GM19239 (cell line): ENCODE results near the gene SYTL3.
"Not testable (repeated sequence)": the region's sequence is repeated elsewhere in the genome, so short reads cannot be mapped to it uniquely, and the experiment has no call there.

ENCODE experiments used
- DNase-seq: peaks from one replicate; pipeline ENCODE4 v3.0.0; 2011; ENCODE audit warnings: low spot score; ENCODE audit not compliant: insufficient read length
- FAIRE-seq: peaks from 2 replicates; lab custom pipeline; 2011; peaks lifted over from hg19 to GRCh38; lab: Jason Lieb, UNC

SYTL3 gene

DNA sequence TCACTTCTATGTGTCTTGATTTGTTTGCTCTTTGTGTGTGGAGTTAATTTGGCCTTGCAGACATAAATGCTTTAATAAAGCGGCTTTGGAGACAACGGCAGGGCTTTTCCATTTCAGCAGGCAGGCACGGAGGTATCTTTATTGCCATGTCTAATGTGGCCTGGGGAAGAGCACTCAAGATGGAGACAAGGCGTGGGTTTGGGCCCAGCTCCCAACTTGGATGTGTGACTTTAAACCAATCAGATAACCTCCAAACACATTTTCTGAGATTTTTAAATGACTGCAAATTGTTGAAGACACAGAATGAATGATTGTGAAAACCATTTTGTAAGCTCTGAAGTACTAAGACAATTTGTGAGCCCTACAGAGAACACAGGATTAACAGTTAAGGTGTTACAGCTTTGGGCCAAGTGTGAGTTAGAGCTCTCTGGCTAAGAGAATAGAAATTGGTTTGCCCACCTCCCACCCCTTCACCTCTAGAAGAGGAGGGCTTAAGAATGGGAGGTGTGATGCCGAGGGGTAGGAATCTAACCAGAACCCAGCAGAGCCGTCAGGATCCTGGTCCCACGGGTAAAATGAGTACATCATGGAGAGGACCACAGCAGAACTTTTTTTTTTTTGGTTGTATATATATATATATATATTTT is 14.3 kb upstream of the SYTL3 start:
- FAIRE-seq (peak; percentile 14), DNase-seq (no peak)

DNA sequence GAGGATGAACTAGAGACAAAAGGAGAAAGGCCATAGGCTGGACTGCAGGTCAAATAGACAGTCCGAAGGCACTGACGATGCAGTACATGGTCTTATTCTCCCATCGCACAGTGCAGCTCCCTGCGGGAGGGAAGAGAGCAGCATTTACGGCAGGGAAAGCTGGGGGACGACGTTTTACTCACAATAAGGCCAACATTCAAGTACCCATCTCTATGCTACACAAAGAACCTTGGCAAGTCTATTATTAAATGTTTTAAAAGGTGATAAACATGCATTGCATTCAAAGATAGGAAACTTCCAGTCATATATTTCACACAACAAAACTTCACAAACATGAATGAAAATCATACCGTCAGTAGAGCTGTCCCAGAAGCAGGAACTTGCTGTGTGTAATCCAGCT is 13.1 kb upstream of the SYTL3 start:
- no peak for DNase-seq
- FAIRE-seq, result no peak

DNA sequence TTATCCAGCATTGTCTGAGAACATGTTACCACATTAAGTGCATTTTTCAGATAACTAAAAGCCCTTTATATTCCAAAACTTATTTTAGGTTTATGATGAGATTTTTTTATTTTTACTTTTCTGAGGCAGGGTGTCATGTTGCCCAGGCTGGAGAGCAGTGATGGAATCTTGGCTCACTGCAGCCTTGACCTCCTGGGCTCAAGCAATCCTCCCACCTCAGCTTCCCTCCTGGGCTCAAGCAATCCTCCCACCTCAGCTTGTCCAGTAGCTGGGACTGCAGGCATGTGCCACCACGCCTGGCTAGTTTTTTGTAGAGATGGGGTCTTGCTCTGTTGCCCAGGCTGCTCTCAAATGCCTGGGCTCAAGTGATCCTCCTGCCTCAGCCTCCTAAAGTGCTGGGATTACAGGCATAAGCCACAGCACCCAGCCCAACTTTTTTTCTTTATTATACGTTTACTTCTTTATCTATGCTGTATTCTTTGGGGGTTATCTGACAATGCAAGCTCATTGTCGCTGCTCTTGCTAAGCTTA is 11.5 kb upstream of the SYTL3 start:
- DNase-seq, result no peak
- FAIRE-seq, result no peak

DNA sequence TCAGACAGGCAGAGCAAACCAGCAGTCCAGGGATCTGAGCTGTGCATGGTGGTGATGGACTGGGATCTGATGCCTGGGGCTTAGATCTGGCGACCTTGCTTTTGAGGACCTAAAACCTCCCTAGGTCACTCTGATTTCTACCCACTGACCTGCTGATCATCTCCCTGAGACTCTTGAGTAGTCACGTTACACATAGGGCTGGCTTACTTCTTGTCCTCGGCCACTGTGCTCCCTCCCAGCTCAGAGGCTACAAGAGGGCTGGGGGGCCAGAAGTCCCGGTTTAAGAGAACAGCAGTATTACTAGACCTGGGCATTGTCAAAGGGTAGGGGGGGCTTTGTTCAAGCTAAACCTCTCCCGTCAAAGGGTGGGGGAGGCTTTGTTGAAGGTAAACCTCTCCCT is 10.8 kb upstream of the SYTL3 start:
- no peak for DNase-seq
- FAIRE-seq, result no peak

DNA sequence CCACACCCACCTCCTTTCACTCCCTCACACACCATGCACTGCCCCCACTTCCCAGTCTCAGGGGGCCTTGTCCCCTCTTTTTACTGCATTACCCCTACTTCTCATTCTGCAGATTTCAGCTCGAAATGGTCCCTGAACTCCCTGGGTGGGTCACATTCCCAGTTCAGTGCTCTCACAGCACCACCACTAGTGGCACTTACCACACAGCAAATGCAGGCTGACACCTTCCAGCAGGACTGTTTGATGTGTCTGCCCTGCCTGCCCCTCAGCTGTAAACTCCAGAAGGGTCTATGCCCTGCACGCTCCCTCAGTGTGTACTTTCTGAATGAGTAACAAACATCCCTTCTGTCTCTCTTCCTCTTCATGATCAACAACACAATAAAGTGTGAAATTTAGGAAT is 9.3 kb upstream of the SYTL3 start:
- FAIRE-seq, result no peak
- DNase-seq, result no peak

DNA sequence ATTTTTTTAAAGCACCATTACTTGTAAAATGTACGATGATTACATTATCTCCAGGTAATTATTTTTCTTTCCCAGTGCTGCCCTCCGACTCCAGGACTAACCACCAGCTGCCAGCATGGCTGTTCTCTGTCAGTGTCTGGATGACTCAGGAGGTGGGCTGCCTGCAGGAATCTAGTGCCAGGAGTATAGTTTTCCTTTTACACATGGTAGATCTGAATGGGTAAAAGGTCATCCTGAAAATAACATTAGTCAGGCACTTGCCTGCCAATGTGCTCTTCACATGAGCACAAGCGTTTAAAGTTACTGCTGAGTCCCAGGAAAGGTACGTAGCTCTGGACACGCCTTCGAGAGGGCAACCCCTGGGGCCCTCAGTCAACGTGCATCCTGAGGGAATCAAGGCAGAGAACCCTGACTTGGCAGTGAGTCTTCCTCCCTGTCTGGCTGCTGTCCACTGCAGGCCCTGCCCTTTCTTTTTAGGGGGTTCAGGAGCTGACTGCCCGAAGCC is 7.7 kb upstream of the SYTL3 start:
- DNase-seq (no peak), FAIRE-seq (no peak)

DNA sequence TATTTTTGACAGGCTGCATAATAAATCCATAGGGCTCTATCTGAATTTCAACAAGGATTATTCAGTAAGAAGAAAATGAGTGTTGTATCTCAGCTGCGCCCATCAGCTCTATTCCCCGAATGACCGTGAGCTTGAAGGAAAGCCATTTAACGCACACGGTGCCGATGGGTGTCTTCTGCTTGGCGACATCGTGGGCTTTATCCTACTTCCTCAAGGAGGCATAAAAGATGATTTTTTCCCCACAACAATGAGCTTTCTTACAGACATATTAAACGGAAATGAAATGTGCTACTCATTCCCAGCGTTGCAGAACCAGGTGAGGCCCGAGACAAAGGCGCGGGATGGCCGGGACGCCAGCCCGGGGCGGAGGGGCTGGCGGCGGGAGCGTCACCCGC is 6.0 kb upstream of the SYTL3 start:
- FAIRE-seq (peak; percentile 26), DNase-seq (no peak)

DNA sequence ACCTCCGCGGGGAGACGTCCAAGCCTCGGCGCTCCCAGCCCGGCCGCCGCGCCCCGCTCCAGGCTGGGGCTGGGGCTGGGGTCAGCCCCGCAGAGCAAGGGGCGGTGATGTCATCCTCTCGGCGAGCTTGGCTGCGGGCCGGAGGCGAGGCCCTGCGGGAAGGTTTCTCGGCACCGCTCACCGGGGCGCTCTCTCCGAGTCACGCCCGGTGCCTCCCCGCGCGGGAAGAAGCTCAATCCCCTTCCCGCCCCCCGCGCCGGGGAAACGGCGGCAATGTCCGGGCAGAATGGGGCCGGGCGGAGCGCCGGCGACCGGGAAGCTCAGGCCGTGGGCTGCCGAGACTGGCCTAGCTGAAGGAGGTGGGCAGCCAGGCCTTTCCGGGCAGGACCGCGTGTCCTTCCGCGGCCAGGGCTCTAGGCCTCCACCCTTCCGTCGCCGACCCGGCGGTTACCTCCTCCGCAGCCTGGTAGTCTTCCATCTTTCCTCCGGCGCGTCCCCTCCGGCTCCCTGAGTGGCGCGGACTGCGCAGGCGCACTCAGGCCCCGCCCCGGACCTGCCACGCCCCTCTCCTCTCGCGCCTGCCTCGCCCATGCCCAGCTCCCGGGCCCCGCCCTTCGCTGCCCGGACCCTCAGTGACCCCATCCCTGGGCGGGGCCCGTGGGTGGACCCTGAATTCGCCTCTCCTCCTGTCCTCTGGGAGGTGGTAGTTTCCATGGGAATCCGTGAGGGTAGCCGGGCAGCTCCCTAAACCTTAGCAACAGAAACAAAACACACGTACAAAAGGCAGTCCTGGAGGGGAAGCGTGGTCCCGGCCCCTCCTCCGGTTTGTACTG is 5.4 kb upstream of the SYTL3 start, which contains the start of gene DYNLT1:
Gene DYNLT1 (minus strand): TSS at position 513 of the 833 bp plus-strand sequence. CDS start 35 bp downstream, at position 478.
- DNase-seq (peak; percentile 83), FAIRE-seq (peak; percentile 83)

DNA sequence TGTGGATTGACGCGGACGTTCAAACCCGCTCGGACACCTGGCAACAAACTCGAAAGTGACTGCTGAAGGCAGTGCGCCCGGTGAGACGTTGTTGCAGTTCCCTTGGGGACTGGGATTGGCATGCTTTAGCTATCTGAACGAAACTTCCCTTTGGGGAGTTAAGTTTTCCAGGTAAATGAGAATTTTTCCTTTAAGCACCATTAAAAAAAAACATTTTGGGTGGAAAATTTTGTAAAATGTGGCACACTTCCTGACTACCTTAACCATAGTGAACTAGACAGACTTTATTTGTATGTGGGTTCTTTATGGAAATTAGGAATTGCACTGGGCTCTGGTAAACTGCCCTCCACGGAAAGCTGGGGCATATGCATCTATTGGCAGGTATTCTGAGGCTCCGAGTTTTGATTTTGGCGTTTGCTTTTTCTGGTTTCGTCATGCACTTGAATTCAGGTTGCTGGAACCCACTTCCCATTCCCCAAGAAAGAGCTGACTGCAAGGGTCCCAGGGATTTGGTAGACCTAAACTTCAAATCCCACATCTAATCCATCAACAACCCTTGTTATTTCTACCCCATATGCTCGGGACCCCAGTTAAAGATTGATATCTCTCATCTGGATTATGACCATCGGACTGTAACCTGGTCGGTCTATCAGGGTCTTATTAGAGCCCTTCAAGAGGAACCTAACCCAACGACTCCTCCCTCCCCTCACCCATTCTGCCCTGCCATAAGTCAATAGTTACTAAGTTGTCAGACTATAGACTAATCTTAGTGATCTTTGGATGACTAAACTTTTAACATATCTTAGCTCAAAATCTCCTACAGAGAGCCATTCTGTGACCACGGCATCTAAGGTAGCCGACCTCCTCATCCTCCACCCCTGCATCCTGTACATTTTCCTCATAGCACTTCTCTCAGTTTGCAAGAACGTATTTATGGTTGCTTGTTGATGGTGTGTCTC is 4.5 kb upstream of the SYTL3 start:
- no peak for DNase-seq
- peak; percentile 39 for FAIRE-seq

DNA sequence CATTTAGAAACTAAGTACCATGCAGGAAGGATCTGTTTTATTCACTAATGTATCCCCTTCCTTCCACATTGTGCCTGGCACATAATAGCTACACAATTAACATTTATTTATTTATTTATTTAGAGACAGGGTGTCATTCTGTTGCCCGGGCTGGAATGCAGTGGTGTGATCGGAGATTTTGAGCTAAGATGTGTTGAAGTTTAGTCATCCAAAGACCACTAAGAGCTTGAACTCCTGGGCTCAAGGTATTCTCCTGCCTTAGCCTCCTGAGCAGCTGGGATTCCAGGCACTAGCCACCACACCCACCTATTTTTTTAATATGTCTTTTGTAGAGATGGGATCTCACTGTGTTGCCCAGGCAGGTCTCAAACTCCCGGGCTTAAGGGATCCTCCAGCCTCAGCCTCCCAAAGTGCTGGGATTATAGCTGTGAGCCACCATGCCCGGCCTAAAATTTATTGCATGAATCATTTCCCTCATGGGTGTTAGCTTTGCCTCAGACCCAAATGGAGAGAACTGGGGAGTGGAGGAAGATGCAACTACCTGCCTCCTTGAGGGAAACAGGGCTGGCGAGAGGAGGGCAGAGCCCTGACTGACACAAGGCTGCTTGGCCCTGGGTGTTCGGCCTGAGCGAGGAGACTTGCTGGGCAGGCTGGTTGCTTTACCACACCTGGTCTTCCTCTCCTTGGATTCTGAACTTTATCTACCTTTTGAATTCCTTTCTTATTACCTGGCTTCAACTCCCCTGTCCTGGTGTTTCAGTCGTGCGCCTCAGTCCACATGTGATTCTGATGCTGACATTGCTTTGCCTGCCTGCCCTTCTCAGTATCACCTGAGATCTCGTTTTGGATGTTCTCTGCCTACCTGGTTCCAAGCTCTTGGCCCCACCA is 3.6 kb upstream of the SYTL3 start:
- FAIRE-seq, result no peak

DNA sequence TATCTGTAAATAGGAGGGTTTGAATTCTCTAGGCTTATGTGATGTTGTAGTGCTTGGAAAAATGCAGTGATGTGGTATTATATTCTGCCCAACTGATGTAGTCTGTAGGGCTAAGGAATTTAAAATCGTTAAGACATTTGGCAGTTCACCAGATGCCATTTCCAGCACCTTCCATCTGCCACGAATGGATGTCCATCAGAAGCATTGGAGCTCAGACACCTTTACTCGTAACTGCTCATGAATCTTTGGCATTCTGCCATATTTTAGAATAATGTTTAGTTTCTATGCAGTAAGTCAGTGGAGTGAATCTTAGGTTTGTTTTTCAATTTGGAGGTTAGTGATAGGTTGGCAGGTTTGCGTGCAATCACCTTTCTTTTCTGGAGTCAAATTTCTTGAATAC is 2.4 kb upstream of the SYTL3 start:
- no peak for FAIRE-seq
- no peak for DNase-seq

More for the DNA sequence above, 3.6 kb upstream of the SYTL3 start:
- no peak for DNase-seq

DNA sequence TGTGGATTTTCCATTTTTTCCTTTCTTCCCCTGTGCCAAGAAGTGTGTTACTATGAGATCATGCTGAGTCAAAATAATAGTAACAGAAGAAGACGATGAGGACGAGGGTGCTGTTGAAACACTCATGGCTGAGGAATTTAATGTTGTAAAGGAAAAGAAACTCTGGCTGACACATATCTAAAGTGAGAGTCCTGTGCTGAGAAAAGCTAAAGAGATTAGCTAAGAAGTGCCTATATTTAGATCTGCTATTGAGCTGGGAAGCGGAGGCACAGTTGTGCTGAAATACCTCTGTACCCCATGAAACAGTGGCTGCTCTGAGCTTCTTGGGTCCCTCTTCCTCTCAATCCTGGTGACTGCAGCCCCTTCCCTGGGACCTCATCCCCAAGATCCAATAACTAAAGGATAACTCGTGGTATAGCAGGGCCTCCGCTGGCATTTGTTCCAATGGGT is 1.1 kb upstream of the SYTL3 start:
- FAIRE-seq, result peak; percentile 77

DNA sequence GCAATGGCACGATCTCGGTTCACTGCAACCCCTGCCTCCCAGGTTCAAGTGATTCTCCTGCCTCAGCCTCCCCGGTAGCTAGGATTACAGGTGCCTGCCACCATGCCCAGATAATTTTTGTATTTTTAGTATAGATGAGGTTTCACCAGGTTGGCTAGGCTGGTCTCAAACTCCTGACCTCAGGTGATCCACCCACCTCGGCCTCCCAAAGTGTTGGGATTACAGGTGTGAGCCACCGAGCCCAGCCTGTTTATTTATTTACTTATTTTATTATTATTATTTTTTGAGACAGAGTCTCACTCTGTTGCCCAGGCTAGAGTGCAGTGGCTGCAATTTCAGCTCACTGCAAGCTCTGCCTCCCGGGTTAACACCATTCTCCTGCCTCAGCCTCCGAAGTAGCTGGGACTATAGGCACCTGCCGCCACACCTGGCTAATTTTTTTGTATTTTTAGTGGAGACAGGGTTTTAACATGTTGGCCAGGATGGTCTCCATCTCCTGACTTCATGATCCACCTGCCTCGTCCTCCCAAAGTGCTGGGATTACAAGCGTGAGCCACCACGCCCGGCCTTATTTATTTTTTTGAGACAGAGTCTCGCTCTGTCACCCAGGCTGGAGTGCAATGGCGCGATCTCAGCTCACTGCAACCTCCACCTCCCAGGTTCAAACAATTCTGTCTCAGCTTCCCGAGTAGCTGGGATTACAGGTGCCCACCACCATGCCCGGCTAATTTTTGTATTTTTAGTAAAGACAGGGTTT is 2.3 kb downstream of the SYTL3 start:
- FAIRE-seq, DNase-seq: not testable (repeated sequence)

More for the DNA sequence above, 1.1 kb upstream of the SYTL3 start:
- DNase-seq, result no peak

DNA sequence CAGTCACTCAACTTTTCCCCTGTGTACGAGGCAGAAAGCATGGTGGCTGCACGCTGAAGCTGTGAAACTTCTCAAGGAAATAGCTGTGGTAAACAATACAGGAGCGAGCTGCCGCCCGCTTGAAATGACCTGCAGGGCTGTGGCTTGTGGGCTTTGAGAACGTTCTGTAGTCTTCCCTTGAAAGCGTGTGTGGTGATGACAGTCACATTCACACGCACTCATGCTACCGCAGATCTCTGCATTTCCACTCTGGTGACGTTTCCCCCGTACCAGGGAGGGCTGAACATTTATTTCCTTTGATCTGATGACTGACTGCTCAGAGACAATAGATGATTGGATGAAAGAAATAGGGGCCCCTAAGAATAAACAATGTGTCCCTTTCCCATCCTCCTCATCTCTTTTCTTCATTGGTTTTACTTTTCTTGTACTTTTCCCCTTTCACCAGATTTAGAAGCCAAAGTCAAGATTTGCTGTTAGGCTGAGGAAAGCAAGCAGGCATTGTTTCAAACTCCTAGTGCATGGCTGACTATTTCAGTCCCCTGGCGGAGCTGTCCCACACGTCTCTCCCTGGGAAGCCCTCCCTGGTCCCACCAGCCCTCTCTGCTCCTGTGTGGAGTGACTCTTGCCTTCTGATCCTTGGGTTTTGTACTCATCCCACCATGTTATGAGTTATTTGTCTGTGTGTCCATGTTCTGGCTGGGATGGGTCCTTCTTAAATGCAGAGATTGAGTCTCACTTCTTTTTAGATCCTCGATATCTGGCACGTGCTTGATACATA is 3.9 kb downstream of the SYTL3 start:
- FAIRE-seq (peak; percentile 97), DNase-seq (peak; percentile 38)

DNA sequence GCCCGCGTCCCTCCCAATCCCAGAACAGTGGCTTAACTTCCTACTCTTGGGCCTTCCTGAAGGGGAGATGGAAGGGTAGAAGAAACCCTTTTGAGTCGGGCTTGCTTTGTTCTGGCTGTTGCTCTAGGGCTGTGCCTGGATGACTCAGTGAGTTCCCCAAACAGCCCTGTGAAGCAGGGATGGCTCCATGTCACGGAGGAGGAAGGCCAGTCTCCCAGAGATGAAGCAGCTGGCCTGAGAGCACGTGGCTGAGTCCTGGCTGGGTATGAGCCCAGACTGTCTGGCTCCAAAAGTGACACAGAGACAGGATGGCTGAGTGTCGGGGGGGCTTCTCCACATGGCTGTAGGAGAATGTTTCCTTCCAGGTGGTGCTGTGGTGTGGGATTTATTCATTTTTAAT is 4.6 kb downstream of the SYTL3 start:
- no peak for FAIRE-seq

DNA sequence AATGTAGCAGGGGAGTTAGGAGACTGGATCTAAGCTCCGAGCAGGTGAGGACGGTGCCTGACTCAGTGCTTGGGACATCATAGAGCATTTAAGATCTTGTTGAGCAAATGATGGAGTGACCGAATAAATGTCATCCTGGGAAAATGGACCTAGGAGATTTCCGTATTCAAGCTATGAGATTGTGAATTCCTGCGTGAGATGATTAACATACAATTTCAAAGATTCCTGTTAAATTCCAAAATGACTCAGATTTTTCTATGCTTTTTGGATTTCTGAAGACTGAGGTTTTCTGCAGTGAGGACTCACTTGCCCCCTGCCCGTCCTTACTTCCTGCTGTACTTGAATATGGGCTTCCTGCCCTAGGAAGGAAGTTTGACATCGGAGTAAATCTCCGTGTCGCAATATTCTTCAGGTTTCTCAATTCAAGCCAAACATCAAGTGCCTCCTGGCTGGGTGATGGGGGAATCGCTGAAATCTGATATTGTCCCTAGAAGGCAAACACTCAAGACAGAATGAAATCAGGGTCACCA is 5.2 kb downstream of the SYTL3 start:
- no peak for DNase-seq
- FAIRE-seq, result no peak

More for the DNA sequence above, 4.6 kb downstream of the SYTL3 start:
- no peak for DNase-seq
